GM21786 (cell line): ENCODE measurements around the gene SDHA.
A peak's percentile ranks its signal among the peaks of the same experiment; 100 is the strongest.

ENCODE experiments used
- ATAC-seq: cut with Tn5 transposase; IDR thresholded peaks from one replicate; pipeline ENCODE4 v1.9.1; 2021; ENCODE audit not compliant: unreplicated experiment

SDHA gene

DNA sequence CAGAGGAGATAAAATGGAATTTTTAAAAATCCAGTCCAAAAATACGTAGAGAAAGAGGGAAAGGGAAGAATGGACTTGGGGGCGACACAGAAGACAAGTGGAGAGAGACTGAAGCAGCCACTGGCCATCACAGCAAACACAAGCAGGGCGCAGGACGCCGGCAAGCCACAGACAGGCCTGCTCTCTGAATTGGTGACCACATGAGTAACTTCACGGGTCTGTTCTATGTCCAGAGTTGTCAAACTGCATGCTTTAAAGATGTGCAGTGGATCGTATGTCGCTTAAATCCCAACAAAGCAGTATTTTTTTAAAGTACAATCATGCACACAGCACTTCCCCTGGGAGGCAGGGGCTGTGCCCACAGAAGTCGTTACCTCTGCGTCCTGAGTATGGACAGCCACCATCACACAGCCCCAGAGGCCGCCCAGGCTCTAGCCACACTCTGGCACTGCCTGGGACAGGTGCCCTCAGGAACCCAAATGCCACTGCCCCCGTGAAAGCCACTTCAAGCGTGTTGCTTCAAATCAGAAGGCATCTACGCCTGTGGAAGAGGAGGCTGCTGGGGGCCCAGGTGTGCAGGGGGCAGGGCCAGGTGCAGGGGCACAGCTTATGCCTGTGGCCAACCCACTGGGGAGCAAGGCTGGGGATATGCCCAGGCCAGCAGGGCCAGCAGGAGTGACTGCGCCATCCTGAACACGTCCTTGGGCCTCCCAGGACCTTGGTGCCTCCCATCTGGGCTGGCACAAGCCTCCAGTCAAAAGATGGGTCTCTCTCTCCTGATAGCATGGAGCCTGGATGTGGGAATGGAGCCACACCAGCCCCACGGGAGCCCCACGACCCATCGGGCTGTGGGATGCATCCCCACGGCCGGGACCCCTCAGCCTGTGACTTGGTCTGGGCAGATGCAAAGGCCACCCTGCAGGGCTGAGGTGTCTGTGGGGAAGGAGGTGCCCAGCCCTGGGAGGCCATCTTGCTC is 32.7 kb upstream of the SDHA start:
- no peak for ATAC-seq

DNA sequence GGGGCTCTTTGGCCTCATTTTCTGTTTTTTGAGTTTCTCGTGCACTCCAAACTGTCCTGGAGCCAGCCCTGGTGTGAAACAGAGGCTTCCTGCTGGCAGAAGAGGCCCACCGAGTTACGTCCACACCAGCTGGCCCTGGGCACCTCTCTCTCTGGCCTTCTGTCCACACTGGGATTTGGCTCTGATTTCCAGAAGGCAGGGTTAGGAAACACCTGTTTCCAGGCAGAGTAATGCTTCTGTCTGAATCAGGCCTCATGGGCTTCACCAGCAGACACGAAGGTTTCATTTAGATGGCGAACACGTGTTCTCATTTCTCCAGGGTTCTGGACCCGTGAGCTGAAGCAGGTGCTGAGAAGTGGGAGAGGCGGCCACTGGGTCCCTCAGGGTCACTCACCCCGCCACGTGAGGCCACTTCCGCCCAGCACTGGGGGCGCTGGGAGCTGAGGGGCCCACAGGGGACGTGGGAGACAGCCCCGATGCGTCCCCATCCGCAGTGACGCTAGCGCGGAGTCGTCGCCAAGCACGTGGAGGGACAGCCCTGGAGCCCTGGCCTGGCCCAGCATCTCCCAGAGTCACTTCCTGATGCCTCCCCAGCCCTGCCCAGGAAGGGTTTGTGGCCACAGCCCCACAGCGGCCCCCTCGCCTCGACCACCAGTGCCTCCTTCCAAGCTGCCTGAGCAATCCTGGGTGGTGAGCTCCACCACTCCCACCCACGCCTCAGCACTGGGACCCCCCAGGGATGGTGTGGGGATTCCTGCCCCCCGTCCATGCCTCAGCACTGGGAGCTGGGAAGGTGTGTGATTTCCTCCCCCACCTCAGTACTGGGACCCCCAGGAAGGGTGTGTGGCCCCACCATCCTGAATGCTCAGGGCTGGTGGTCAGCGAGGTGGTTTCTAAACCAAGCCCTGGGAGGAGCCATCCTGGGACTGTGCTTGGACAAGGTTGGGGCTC is 31.8 kb upstream of the SDHA start:
- ATAC-seq, result no peak

DNA sequence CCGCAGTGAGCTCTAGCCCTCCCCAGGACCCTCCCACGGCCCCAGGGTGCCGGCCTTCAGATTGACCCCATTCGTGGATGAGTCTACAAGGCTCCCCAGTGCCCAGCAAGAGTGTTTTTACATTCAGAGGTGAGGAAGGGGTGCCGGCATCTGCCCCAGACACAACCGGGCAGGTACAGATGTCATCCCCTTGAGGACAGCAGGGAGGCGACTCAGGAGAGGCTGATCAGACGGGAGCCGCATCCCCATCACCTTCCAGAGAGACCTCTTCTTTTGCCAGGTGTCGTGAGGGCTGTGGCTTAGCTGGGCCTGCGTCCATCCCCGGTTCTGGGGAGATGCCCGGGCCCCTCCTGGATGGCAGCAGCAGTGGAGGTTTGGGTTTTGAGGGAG is 31.1 kb upstream of the SDHA start:
- ATAC-seq, result no peak

DNA sequence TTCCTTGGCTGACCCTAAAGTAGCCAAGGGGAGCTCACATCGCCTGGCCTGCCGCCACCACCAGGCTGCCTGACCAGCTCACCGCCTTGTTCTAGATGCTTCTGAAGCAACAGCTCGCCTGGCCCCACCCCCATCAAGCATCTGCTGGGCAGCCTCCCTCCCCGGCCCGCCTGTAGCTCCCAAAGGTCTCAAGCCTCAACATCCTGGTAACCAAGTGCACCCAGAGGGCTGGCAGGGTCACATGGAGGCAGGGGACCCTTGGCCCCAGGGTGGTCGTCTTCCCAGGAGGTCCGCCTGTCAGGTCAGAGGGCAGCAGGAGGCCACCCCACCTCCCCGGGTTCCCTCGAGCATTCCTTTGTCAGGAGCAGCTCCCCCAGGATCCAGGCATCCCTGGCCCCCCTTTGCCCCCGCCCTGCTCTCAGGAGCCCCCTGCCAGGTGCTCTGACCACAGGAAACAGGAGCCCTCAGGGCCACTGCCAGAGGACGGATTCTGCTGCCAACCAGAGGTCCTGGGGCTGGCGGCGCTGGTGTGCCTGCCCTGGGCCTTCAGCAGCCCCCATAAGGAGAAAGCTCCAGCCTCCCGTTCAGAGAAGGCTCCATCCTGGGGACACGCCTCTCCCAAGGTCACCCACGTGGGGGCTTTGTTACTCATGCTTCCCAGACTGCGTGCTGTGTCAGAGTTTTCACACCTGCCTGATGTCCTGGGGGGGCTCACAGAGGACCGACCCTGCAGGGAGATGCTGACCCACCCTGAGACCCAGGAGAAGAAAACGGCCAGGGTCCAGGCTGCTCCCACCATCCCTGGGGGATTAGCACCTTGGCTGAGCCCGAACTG is 30.3 kb upstream of the SDHA start:
- ATAC-seq, result no peak

DNA sequence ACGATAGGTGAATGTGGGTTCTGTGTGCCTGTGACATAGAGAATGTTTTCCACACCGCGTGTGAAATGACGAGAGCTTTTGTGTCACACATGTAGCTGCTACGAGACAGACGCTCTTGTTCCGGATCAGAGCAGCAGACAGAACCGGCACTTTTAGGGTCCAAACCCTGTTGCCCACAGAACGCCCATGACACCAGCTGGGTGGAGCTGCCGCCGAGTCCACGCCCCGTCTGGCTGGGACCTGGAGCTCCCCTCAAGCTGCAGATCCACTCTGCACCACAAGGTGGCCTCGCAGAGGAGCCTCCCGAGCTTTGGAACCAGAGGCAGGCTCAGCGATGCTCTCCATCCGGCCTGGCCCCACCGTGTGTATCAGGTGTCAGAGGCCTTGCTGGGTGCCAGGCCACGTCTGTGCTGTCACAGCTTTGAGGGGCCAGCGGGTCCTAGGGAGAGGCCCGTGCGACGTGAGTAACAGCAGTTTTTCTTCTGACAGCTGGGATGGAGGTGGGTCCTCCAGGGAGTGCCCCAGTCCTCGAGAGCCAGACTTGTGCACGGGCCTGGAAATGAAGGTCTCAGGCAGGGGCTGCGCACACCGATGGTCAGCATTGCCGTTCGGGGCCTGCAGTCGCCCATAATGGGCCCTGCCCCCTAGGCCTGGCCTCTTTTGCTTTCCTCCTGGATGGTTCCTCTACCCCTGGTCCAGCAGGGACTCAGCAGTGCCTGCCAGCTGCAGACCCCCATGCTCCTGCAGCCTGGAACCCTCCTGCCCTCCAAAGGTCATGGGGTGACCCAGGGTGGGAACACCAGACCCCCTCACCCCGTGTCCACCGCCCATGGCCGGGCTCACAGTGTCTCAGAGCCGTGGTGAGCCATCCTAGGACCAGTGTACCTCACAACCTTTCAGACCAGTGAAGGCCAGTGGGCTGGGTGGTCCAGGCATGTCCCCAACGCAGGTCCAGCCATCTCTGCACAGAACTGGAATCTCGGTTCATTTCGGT is 29.3 kb upstream of the SDHA start:
- peak; percentile 71 for ATAC-seq

DNA sequence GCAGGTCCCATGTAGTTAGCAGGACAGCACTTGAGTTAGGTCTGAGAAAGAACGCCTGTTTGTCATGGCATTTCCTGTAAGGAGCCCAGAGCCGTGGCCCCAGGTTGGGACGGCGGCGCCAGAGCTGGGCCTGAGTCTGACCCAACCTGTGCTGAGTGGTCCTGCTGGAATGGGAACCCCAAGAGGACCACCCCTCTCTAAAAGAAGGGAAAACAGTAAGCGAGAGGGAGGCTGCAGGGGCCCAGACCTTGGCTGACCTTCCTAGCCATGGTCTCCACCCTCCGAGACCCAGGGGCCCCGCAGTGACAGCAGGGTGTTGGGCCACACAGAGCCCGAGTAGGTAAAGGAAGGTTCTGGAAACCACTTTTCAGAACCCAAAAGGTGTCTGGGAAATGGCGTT is 28.6 kb upstream of the SDHA start:
- no peak for ATAC-seq

DNA sequence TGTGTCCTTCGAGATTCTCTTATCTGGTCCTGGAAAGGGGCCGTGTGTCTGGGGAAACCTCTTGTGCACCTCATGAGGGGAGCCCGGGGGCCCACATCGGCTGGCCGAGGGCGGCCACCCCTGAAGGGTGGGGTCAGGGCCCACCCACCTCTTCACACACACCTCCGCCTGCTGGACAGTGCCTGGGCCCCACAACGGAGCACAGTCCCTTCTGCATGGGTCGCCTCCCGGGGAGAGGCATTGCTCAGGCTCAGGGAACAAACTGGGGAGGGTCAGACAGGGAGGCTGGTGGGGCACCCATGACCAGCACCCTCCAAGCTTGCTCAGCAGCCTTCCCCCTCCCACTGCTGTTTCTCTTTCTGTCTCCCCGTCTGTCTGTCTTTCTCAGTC is 28.1 kb upstream of the SDHA start:
- ATAC-seq, result no peak

DNA sequence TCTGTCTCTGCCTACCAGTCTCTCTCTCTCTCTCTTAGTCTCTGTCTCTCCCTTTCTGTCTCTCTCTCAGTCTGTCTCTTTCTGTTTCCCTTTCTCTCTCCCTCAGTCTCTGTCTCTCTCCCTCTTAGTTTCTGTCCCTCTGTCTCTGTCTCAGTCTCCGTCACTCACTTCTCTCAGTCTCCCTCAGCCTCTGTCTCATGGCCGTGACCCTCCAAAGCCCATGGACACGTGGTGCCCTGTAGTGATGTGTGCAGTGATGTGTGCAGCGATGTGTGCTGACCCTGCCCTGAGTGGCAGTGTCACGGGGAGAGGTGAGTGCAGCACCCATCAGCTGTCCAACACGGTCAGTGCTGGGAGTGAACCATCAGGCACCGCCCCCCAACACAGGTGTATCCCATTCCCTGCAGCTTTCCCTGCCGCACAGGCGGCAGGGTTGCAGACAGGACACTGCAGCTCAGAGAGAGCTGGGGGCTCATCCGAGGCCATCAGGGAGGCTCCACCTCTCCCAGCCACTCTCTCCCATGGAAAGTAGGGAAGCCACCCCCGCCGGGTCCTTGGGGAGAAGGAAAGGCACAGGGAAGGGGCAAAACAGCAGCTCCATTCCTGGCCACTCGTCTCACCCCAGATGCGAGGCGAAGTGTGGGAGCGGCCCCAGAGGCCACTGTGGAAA is 27.6 kb upstream of the SDHA start:
- ATAC-seq, result peak; percentile 37

DNA sequence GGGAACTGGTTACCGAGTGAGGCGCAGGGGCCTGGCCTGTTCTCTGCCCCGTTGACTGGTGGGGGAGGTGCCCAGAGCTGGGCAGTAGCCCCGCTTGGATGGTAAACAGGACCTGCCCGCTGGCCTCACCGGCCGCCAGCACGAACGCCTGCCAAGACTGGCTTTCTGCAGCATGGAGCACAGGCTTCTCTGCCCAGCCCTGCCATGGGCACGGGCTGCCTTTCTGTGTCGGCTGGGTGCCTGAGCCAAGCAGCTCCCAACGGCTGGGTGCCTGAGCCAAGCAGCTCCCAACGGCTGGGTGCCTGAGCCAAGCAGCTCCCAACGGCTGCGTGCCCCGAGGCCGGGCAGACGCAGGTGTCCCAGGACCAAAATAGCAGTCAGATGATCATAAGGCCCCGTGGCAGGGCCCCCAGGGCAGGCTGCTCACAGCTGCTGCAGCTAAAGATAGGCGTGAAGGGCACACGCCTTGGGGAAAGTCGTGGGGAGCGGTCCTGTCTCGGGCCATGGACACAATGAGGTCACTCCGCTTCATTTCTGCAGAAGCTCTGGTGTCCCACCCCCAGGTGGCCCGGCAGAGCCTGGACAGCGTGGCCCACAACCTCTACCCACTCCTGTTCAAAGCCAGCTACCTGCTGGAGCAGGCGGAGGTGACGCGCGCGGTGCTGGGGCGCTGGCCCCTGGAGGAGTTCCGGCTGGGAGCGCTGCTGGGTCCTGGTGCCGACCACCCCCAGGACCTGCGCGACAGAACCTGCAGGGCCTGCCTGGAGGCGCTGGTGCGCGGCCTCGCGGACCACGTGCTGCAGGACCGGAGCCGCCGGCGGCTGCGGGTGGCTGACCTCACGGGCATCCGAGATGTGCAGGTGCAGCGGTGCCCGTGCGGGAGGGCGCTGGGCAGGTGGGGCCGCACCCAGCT is 26.8 kb upstream of the SDHA start, which contains the start of gene LRRC14B:
TSS of gene LRRC14B (plus strand) at position 460 of the 913 bp plus-strand sequence. CDS start at position 504, 44 bp downstream.
- peak; percentile 49 for ATAC-seq

DNA sequence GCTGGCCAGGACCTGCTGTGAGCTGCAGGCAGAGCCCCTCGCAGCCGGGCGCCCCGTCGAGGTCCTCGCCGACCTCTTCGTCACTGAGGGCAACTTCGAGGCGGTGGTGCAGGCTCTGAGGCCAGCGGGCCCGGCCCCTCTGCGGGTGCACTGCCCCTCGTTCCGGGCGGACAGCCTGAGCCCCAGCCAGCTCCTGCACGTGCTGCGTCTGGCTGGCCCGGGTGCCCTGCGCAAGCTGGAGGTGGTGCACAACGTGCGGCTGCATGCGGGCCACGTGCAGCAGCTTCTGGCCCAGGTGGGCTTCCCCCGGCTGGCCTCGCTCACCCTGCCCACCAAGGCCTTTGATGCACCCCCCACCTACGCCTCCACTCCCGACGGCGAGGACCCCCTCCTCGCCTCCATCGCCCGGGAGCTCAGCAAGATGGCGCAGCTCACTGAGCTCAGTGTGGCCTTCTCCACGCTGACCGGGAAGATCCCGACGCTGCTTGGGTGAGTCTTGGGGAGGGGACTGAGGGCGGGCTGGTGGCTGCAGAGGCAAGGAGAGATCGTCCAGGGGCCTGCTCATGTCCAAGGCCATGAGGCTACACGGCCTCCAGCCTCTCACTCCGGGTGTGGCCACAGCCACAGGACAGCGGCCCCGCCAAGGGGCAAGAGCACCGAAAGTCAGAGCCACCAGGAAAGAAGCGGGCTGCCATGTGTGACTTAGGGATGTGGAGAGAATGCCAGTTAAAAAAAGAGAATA is 26.0 kb upstream of the SDHA start:
- no peak for ATAC-seq

DNA sequence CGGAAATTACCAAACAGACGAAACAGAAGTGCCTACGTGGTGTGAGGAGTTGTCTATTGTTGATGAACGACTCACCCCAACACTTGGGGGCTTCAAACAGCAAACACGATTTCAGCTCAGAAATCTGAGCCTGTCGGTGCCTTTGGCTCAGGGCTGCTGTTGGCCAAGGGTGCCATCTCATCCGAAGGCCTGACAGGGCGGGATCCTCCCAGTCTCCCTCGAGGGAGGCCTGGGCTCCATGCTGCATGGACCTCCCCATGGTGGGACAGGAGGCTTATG is 25.5 kb upstream of the SDHA start:
- no peak for ATAC-seq

DNA sequence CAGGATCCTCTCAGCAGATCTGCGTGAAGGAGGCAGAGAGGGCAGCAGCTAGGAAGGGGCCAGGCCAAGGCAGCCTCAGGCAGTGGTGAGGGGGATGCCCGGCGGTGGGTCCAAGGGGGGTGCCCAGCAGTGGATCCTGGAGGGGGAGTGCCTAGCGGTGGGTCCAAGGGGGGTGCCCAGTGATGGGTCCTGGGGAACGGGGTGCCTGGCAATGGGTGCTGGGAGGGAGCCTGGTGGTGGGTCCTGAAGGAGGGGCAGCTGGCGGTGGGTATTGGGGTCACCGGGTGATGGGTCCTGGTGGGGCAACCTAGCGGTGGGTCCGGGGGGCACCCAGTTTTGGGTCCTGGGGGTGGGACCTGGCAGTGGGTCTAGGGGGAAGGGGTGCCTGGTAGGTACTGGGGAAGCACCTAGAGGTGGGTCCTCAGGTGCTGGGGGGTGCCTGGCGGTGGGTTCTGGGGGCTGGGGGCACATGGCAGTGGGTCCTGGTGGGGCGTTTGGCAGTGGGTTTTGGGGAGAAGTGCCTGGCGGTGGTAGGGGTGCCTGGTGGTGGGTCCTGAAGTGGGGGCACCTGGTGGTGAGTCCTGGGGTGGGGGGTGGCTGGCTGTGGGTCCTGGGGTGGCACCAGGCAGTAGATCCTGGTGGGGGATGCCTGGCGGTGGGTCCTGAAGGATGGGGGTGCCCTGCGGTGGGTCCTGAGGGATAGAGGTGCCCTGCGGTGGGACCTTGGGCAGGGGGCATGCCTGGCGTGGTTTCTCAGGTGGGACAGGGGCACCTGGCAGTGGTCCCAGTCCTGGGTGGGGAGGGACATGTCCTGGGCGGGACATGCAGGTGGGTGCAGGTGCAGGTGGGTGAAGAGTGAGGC is 24.9 kb upstream of the SDHA start:
- ATAC-seq, result no peak

DNA sequence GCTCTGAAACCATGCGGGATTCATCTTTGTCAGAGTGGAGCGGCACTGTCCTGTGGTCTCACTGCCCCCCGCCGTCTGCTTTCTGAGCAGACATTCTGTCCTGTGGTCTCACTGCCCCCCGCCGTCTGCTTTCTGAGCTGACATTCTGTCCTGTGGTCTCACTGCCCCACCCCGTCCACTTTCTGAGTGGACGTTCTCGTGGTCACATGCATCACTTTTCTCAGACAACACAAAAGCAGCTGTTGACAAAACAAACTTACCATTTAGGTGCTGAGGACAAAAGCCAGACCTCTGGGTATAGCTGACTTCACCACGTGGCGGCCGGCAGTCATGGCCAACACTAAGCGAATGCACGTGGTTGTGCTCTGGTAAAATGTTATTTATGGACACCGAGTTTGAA is 24.0 kb upstream of the SDHA start:
- no peak for ATAC-seq

DNA sequence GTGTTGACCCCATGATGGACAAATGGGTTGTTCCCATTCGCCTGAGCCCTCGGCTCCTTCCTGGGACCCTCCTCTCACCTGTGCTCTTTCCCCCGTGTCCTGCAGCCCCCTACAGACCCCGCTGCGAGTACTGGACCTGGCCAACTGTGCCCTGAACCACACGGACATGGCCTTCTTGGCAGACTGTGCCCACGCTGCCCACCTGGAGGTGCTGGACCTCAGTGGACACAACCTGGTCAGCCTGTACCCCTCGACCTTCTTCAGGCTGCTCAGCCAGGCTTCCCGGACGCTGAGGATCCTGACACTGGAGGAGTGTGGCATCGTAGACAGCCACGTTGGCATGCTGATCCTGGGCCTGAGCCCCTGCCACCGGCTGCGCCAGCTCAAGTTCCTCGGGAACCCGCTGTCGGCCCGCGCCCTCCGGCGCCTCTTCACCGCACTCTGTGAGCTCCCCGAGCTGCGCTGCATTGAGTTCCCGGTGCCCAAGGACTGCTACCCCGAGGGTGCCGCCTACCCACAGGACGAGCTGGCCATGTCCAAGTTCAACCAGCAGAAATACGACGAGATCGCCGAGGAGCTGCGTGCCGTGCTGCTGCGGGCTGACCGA is 23.4 kb upstream of the SDHA start:
- ATAC-seq, result no peak

DNA sequence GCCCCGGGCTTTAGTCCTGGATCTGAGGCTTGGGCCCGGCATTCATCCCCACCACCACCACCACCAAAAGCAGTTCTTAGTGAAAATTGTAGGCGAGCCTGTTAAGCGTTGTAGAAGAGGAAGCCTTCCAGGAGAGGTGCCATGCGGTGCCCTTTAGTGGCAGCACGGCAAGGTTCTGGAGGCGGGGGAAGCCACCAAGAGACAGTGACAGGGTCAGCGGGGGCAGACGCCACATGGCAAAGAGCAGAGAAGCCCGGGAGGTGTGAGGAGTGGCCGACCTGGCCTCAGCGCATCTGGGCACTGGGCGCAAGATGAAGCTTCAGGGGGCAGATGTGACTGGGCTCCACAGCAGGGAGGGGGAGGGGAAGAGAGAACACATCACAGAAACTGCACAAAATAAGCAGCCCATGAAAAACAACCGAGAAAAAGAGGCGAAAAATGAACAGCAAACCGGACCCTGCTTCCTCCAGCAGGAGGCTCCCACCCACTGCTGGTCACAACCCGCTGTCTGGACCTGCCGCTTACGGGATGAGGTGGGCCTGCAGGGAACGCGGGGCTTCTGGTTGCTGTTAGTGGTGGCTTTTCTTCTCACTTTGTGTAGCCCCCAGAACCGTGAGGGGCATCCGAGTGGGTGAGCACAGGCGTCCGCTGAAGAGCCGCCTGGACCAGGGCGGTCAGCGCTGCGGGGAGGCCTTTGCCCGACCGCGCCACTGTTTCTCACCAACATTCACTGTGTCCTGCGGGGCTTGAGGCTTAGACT is 22.5 kb upstream of the SDHA start:
- no peak for ATAC-seq
